Measurements from ENCODE around the gene GRIN1. TPM values are rescaled to one million over a fixed set of nuclear protein-coding genes. Genes with fewer than 3 reads are reported as not detected.

Gene GRIN1
- total and polyA plus RNA-seq, 4 donors: 0.06 to 0.51 (median 0.34) TPM

GRCh38 chr9:137178201-137178938, 39.4 kb downstream of the GRIN1 start:
- no peak for DNase-seq
- H3K9ac ChIP-seq (ENCODE audit: insufficient read depth in 1 of 2, low read length in 2 of 2): no peak overlapping the region

GRCh38 chr9:137178939-137179630, 40.1 kb downstream of the GRIN1 start:
- WGBS, 2 donors: 91 to 94% methylated on average over 19 of the region's 19 CpGs
- DNase-seq: no peak
- H3K36me3 ChIP-seq (ENCODE audit: control insufficient read depth in 4 of 4, insufficient read depth in 4 of 4, low read length in 4 of 4): peaks cover 8 to 65% (median 24%) of the 10 kb centered on the region in 4 donors

More at GRCh38 chr9:137178201-137178938, 39.4 kb downstream of the GRIN1 start:
- no peak overlapping the region for H3K4me3 ChIP-seq
- TF ChIP-seq CTCF (IDR thresholded peaks at IDR 0.05; ENCODE audit: control extremely low read depth, extremely low read depth): no peak
- H3K27ac ChIP-seq (ENCODE audit: low read depth in 1 of 2, low read length in 1 of 2): no peak overlapping the region
- ATAC-seq (ENCODE audit: insufficient read depth, low FRiP score): no peak
- H3K9me3 ChIP-seq (ENCODE audit: control insufficient read depth in 4 of 4, insufficient read depth in 3 of 4, low read length in 3 of 4): peaks cover 0 to 2% (median 0%) of the 10 kb centered on the region in 4 donors
- peaks cover 0 to 5% (median 0%) of the 10 kb centered on the region in 5 donors for H3K4me1 ChIP-seq (ENCODE audit: control insufficient read depth in 5 of 5, insufficient read depth in 5 of 5, low read length in 5 of 5)
- 92 to 93% methylated on average over 23 of the region's 23 CpGs for WGBS, 2 donors
- H3K36me3 ChIP-seq (ENCODE audit: control insufficient read depth in 4 of 4, insufficient read depth in 4 of 4, low read length in 4 of 4): peaks cover 8 to 58% (median 17%) of the 10 kb centered on the region in 4 donors
- H3K27me3 ChIP-seq (ENCODE audit: control insufficient read depth in 3 of 3, insufficient read depth in 3 of 3, low read length in 2 of 3): no peaks in the 10 kb centered on the region

GRCh38 chr9:137179761-137180160, 40.8 kb downstream of the GRIN1 start:
- Histone ChIP-seq H3K4me3 (no peak overlapping the region), H3K27me3 (ENCODE audit: control insufficient read depth in 3 of 3, insufficient read depth in 3 of 3, low read length in 2 of 3) (no peaks in the 10 kb centered on the region), H3K27ac (ENCODE audit: low read depth in 1 of 2, low read length in 1 of 2) (no peak overlapping the region), H3K36me3 (ENCODE audit: control insufficient read depth in 4 of 4, insufficient read depth in 4 of 4, low read length in 4 of 4) (peaks cover 8 to 72% (median 27%) of the 10 kb centered on the region in 4 donors), H3K9me3 (ENCODE audit: control insufficient read depth in 4 of 4, insufficient read depth in 3 of 4, low read length in 3 of 4) (peaks cover 0 to 2% (median 0%) of the 10 kb centered on the region in 4 donors), H3K4me1 (ENCODE audit: control insufficient read depth in 5 of 5, insufficient read depth in 5 of 5, low read length in 5 of 5) (peaks cover 0 to 5% (median 0%) of the 10 kb centered on the region in 5 donors), H3K9ac (ENCODE audit: insufficient read depth in 1 of 2, low read length in 2 of 2) (no peak overlapping the region)
- DNase-seq (no peak), ATAC-seq (ENCODE audit: insufficient read depth, low FRiP score) (no peak)
- TF ChIP-seq CTCF (IDR thresholded peaks at IDR 0.05; ENCODE audit: control extremely low read depth, extremely low read depth): no peak
- WGBS, 2 donors: 96 to 97% methylated on average over 15 to 17 of the region's 17 CpGs

More at GRCh38 chr9:137178939-137179630, 40.1 kb downstream of the GRIN1 start:
- H3K27ac ChIP-seq (ENCODE audit: low read depth in 1 of 2, low read length in 1 of 2): no peak overlapping the region
- no peak overlapping the region for H3K9ac ChIP-seq (ENCODE audit: insufficient read depth in 1 of 2, low read length in 2 of 2)
- peaks cover 0 to 5% (median 0%) of the 10 kb centered on the region in 5 donors for H3K4me1 ChIP-seq (ENCODE audit: control insufficient read depth in 5 of 5, insufficient read depth in 5 of 5, low read length in 5 of 5)
- no peak overlapping the region for H3K4me3 ChIP-seq
- ATAC-seq (ENCODE audit: insufficient read depth, low FRiP score): no peak
- peaks cover 0 to 2% (median 0%) of the 10 kb centered on the region in 4 donors for H3K9me3 ChIP-seq (ENCODE audit: control insufficient read depth in 4 of 4, insufficient read depth in 3 of 4, low read length in 3 of 4)
- TF ChIP-seq CTCF (IDR thresholded peaks at IDR 0.05; ENCODE audit: control extremely low read depth, extremely low read depth): no peak
- H3K27me3 ChIP-seq (ENCODE audit: control insufficient read depth in 3 of 3, insufficient read depth in 3 of 3, low read length in 2 of 3): no peaks in the 10 kb centered on the region
